ENCODE measurements around the gene FMC1.

FMC1 gene

DNA sequence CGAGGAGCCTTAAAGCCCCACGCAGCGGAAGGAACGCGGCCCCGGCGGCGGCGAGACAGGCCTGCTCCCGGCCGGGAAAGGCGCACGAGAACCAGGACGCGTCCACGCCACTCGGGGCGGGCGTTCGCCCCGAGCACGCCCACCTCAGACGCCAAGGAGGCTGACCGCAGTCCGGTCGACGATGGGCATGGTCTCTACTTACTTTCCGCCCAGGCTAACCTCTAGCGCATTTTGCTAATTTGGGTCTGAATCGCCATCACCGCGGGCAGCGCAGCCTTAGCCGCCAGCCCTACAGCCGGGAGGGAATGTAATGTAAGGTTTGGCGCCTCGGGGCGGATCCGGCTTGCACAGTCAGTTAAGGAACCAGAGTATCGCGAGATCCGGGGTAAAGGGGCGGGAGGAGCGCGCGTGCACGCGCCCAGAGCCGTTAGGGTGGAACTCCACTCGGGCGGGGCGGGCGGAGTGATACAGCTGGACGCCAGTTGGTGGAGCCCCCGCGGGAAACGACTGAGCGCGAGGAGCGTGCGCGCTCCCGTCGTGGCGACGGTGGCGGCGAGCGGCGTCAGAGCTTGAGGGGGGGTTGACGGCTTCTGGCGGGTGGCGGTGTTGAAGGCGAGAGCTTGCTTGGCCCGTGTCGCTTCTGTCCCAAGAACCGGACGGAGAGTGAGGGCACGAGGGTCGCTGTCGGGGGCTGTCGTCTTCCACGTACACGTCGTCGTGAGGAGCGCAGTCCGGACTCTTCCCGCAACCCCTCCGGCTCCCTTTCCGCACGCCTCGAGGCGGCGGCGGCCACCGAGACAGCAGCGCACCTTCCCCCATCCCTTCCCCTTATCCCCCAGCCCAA, 18.5 kb downstream of the FMC1 start, which contains the start of gene LUC7L2:
TSS of gene LUC7L2 (plus strand) at position 529 of the 844 bp plus-strand sequence. CDS start 368 bp downstream, outside the sequence.
- no peak for TF ChIP-seq ZFX (IDR thresholded peaks at IDR 0.05; ENCODE audit: borderline replicate concordance)
- TF ChIP-seq, protein P1, sequence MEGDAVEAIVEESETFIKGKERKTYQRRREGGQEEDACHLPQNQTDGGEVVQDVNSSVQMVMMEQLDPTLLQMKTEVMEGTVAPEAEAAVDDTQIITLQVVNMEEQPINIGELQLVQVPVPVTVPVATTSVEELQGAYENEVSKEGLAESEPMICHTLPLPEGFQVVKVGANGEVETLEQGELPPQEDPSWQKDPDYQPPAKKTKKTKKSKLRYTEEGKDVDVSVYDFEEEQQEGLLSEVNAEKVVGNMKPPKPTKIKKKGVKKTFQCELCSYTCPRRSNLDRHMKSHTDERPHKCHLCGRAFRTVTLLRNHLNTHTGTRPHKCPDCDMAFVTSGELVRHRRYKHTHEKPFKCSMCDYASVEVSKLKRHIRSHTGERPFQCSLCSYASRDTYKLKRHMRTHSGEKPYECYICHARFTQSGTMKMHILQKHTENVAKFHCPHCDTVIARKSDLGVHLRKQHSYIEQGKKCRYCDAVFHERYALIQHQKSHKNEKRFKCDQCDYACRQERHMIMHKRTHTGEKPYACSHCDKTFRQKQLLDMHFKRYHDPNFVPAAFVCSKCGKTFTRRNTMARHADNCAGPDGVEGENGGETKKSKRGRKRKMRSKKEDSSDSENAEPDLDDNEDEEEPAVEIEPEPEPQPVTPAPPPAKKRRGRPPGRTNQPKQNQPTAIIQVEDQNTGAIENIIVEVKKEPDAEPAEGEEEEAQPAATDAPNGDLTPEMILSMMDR (IDR thresholded peaks at IDR 0.05), result peak; percentile 23; the same call in 1 of the 2 replicates
- H3K27ac ChIP-seq, result peak within 1 kb of the TSS; percentile 99

DNA sequence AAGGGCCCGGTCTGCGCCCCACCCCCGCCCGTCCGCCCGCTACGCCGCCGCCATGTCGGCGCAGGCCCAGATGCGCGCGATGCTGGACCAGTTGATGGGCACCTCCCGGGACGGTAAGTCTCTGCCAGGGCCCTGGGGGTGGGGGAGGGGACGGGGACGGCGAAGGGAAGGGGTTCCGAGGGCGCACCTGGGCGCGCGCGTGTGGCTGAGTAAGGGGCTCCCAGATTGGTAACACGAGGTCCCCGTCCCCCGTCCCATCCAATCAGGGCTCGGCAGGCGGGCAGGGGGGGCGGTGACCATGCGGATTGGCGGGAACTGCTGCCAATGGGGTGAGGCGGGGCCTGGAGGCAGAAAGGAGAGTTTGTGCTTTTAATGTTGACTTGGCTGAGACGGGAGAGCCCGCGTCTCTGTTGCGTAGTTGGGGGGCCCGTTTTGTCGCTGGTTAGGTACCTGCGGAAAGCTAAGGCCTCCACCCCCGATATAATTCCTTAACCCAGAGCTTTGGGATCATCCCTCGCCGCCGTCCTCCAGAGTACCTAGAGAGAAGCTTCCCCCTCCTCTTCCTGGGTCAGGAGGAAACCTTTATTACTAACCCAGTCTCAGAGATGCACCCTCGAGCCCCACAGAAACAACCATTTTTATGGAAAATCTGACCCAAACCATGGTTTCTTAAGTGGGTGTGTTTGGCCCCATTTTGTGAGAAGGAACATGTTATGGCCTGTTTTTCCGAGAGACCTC, 19.2 kb downstream of the FMC1 start:
- H3K27ac ChIP-seq, result peak overlapping the region; percentile 99
- no peak for TF ChIP-seq ZFX (IDR thresholded peaks at IDR 0.05; ENCODE audit: borderline replicate concordance)
- TF ChIP-seq, protein P1 (IDR thresholded peaks at IDR 0.05), result no peak

DNA sequence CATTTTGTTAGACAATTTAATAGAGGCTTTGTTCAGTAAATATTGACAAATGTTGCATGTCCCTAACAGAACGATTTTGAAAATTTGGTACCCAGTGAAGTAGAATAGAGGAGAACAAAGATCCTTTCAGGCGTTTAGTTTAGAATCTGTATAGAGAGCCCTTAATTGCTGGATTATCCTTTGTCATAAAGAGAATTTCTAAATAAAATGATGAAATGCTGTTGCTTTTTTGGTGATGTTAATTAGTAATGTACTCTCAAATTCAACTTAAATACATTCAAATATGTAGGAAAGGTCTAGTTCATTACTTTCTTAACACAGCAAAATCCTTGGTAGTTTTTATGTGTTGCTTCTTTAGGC, 19.8 kb downstream of the FMC1 start:
- H3K27ac ChIP-seq, result peak overlapping the region; percentile 99
- no peak for TF ChIP-seq ZFX (IDR thresholded peaks at IDR 0.05; ENCODE audit: borderline replicate concordance)
- TF ChIP-seq, protein P1 (IDR thresholded peaks at IDR 0.05), result no peak

- no peak for TF ChIP-seq ZFX (IDR thresholded peaks at IDR 0.05; ENCODE audit: borderline replicate concordance)
- TF ChIP-seq, protein P1 (IDR thresholded peaks at IDR 0.05), result no peak
- H3K27ac ChIP-seq, result peak overlapping the region; percentile 99
Measured at GRCh38 chr7:139361523-139361922, 20.4 kb downstream of the FMC1 start.

DNA sequence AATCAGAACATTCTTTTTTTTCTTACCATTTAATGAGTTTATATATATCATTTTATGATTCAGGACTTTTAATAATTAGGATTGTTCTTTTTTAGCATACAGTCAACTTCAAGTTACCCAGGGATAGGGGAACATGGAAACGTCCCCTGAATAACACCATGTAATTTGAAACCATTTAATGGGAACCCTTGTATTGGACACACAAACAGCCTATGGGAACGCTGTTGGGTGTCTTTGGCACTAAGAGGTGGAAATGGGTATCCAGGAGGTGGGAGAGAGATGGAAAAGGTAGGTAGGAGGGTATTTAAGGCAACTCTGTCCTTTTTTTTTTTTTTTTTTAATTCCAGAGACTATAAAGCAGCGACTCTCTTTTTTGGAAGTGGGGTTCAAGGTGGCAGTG, 21.2 kb downstream of the FMC1 start:
- H3K27ac ChIP-seq, result no peak overlapping the region

DNA sequence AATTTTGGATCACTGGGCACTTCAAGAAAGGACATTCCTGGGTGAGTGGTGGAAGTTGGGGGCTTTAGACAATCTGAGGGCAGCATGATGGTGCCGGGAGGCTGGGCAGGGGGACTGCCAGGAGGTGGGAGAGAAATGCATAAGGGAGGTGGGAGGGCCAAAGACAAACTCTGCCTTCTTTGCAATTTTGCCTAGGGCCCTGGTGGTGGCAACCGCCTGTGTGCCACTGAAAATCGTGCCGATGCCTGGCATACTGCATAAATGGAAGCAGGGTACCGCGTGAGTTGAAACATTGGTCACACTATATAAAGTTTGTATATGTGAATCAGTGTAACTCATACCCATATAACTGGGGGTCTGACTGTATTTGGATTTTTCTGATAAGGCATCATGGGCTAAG, 21.8 kb downstream of the FMC1 start:
- TF ChIP-seq, protein P1 (IDR thresholded peaks at IDR 0.05), result no peak
- TF ChIP-seq ZFX (IDR thresholded peaks at IDR 0.05; ENCODE audit: borderline replicate concordance), result no peak
- no peak overlapping the region for H3K27ac ChIP-seq

More for the DNA sequence above, 21.2 kb downstream of the FMC1 start:
- TF ChIP-seq, protein P1 (IDR thresholded peaks at IDR 0.05), result no peak
- TF ChIP-seq ZFX (IDR thresholded peaks at IDR 0.05; ENCODE audit: borderline replicate concordance), result no peak

- TF ChIP-seq ZFX (IDR thresholded peaks at IDR 0.05; ENCODE audit: borderline replicate concordance), result no peak
- TF ChIP-seq, protein P1 (IDR thresholded peaks at IDR 0.05), result no peak
- no peak overlapping the region for H3K27ac ChIP-seq
Measured at GRCh38 chr7:139365336-139365735, 24.2 kb downstream of the FMC1 start.
